GM12873 (cell line): ENCODE data around the gene RMDN3.

Source experiments
- CTCF ChIP-seq: IDR thresholded peaks from 2 replicates; pipeline ENCODE4 v1.5.1; 2012; ENCODE audit warnings: low read depth, mild to moderate bottlenecking, moderate library complexity, low read length, control low read depth; ENCODE audit not compliant: insufficient read depth; ENCODE audit errors: missing control alignments

Gene RMDN3

GRCh38 chr15:40766906-40767837 is 12.1 kb upstream of the RMDN3 start:
- TF ChIP-seq CTCF, result no peak

- no peak for TF ChIP-seq CTCF
Observed at GRCh38 chr15:40766194-40766815, 11.3 kb upstream of the RMDN3 start.

GRCh38 chr15:40764629-40765103 is 9.6 kb upstream of the RMDN3 start:
- no peak for TF ChIP-seq CTCF

GRCh38 chr15:40763801-40764628 is 9.0 kb upstream of the RMDN3 start, which contains the start of gene GCHFR:
Gene GCHFR (plus strand): TSS chr15:40764068. CDS start chr15:40764181, 113 bp downstream.
- TF ChIP-seq CTCF, result peak; percentile 43

- no peak for TF ChIP-seq CTCF
Observed at GRCh38 chr15:40762919-40763800, 8.1 kb upstream of the RMDN3 start.

- no peak for TF ChIP-seq CTCF
Observed at GRCh38 chr15:40759961-40760360, 4.9 kb upstream of the RMDN3 start.
